Peyer's patch (tissue), 4 donors: ENCODE results near the gene NRROS. TPM values are rescaled to one million over a fixed set of nuclear protein-coding genes. Genes with fewer than 3 reads are reported as not detected.

Experiments
- DNase-seq, 3 donors: peaks; one replicate each; pipeline ENCODE4 v3.0.0-alpha.2; 2017 to 2019
- H3K27ac ChIP-seq, 4 donors: fragments of 200-600 bp; sonication (generic); one replicate each; pipeline ENCODE4 v1.5.1; 2016 to 2019
- H3K27me3 ChIP-seq, 2 donors: fragments of 200-600 bp; sonication (generic); one replicate each; pipeline ENCODE4 v1.5.1; 2019
- H3K36me3 ChIP-seq, 3 donors: fragments of 200-600 bp; sonication (generic); one replicate each; pipeline ENCODE4 v1.5.1; 2016 to 2019
- H3K4me1 ChIP-seq, 4 donors: fragments of 200-600 bp; sonication (generic); one replicate each; pipeline ENCODE4 v1.5.1; 2016 to 2019
- H3K4me3 ChIP-seq, 4 donors: fragments of 200-600 bp; sonication (generic); 1 replicate in 3 of 4; 2 replicates in 1 of 4; pipeline ENCODE4 v1.5.1; 2016 to 2019; ENCODE audit warnings: mild to moderate bottlenecking in 1 of 4
- H3K9me3 ChIP-seq, 4 donors: fragments of 200-600 bp; sonication (generic); one replicate each; pipeline ENCODE4 v1.5.1; 2016 to 2019; ENCODE audit warnings: mild to moderate bottlenecking in 1 of 4
- POLR2A ChIP-seq, 2 donors: fragments of 450-650 bp; IDR thresholded peaks; one replicate each; pipeline ENCODE4 v1.5.1; 2017; ENCODE audit warnings: antibody characterized with exemption in 2 of 2, mild to moderate bottlenecking in 2 of 2, moderate library complexity in 2 of 2
- total RNA-seq, 4 donors: library from RNA; depleted of rRNA; stranded (reverse); fragments of >200 nt; gene quantifications; one replicate each; pipeline ENCODE4 v1.1.0, GENCODE V29; 2016
- TF ChIP-seq, protein P1 (sequence below), 6 experiments: fragments of 450-650 bp in 4 of 6; fragments of 200-600 bp in 2 of 6; sonication (generic) in 1 of 6; IDR thresholded peaks; one replicate each; pipeline ENCODE4 v1.5.1; 2017 to 2019; ENCODE audit warnings: antibody characterized with exemption in 6 of 6, mild to moderate bottlenecking in 3 of 6, moderate library complexity in 1 of 6

The NRROS gene
- total RNA-seq, 4 donors from 2014 or later, result 0.70 to 10.7 (median 2.8) TPM

- Histone ChIP-seq H3K27me3 (no peaks in the 10 kb centered on the region), H3K27ac (no peak overlapping the region), H3K36me3 (peaks cover 0 to 6% (median 0%) of the 10 kb centered on the region in 3 donors), H3K9me3 (no peaks in the 10 kb centered on the region), H3K4me1 (peaks cover 0 to 9% (median 0%) of the 10 kb centered on the region in 4 donors), H3K4me3 (no peak overlapping the region)
- no peak for DNase-seq
- TF ChIP-seq POLR2A (IDR thresholded peaks at IDR 0.05), result no peak
- TF ChIP-seq, protein P1, sequence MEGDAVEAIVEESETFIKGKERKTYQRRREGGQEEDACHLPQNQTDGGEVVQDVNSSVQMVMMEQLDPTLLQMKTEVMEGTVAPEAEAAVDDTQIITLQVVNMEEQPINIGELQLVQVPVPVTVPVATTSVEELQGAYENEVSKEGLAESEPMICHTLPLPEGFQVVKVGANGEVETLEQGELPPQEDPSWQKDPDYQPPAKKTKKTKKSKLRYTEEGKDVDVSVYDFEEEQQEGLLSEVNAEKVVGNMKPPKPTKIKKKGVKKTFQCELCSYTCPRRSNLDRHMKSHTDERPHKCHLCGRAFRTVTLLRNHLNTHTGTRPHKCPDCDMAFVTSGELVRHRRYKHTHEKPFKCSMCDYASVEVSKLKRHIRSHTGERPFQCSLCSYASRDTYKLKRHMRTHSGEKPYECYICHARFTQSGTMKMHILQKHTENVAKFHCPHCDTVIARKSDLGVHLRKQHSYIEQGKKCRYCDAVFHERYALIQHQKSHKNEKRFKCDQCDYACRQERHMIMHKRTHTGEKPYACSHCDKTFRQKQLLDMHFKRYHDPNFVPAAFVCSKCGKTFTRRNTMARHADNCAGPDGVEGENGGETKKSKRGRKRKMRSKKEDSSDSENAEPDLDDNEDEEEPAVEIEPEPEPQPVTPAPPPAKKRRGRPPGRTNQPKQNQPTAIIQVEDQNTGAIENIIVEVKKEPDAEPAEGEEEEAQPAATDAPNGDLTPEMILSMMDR (IDR thresholded peaks at IDR 0.05), result no peak
These were observed 13.7 kb downstream of the NRROS start for GRCh38 chr3:196652961-196653795.

- Histone ChIP-seq H3K4me3 (no peak overlapping the region), H3K27me3 (no peaks in the 10 kb centered on the region), H3K27ac (no peak overlapping the region), H3K36me3 (peaks cover 0 to 6% (median 0%) of the 10 kb centered on the region in 3 donors), H3K9me3 (no peaks in the 10 kb centered on the region), H3K4me1 (peaks cover 0 to 9% (median 0%) of the 10 kb centered on the region in 4 donors)
- TF ChIP-seq, protein P1 (IDR thresholded peaks at IDR 0.05), result no peak
- TF ChIP-seq POLR2A (IDR thresholded peaks at IDR 0.05), result no peak
- no peak for DNase-seq
These were observed 14.7 kb downstream of the NRROS start for GRCh38 chr3:196654006-196654734.

- Histone ChIP-seq H3K27ac (no peak overlapping the region), H3K27me3 (no peaks in the 10 kb centered on the region), H3K4me3 (no peak overlapping the region), H3K4me1 (peaks cover 0 to 9% (median 0%) of the 10 kb centered on the region in 4 donors), H3K36me3 (peaks cover 0 to 6% (median 0%) of the 10 kb centered on the region in 3 donors), H3K9me3 (no peaks in the 10 kb centered on the region)
- TF ChIP-seq, protein P1 (IDR thresholded peaks at IDR 0.05), result no peak
- TF ChIP-seq POLR2A (IDR thresholded peaks at IDR 0.05), result no peak
- DNase-seq, result no peak
These were observed 15.2 kb downstream of the NRROS start for GRCh38 chr3:196654735-196655090.

DNA sequence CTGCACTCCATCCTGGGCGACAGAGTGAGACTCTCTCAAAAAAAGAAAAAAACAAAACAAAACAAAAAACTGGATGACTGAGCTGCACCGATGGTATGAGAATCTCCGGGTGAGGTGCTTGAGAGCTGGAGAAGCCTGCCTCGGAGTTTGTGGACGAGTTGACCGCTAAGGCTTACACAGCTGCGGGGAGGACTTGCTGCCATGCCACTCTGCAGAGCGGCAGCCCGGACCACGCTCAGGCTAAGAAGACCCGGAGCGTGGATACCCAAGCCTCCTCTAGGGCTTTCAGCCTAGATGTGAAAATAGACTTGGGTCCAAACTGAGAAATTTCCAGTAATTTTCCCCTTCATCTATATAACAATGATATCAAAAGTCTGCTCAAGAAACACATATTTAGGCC, 16.0 kb downstream of the NRROS start:
- Histone ChIP-seq H3K9me3 (no peaks in the 10 kb centered on the region), H3K4me3 (no peak overlapping the region), H3K4me1 (peaks cover 0 to 9% (median 0%) of the 10 kb centered on the region in 4 donors), H3K36me3 (peaks cover 0 to 6% (median 0%) of the 10 kb centered on the region in 3 donors), H3K27ac (no peak overlapping the region), H3K27me3 (no peaks in the 10 kb centered on the region)
- DNase-seq, result no peak
- no peak for TF ChIP-seq POLR2A (IDR thresholded peaks at IDR 0.05)
- TF ChIP-seq, protein P1 (IDR thresholded peaks at IDR 0.05), result no peak

- peaks cover 0 to 6% (median 0%) of the 10 kb centered on the region in 3 donors for H3K36me3 ChIP-seq
- no peak overlapping the region for H3K27ac ChIP-seq
- DNase-seq, result no peak
- TF ChIP-seq POLR2A (IDR thresholded peaks at IDR 0.05), result no peak
- TF ChIP-seq, protein P1 (IDR thresholded peaks at IDR 0.05), result no peak
- no peak overlapping the region for H3K4me3 ChIP-seq
- H3K27me3 ChIP-seq, result no peaks in the 10 kb centered on the region
- H3K9me3 ChIP-seq, result no peaks in the 10 kb centered on the region
- peaks cover 0 to 3% (median 0%) of the 10 kb centered on the region in 4 donors for H3K4me1 ChIP-seq
These were observed 16.7 kb downstream of the NRROS start for GRCh38 chr3:196656213-196656612.
